Activated B cell treated with CpG ODN at 0.5 μM for 24 hours (primary cell): ENCODE data around the gene HLA-DOA. TPM values are rescaled to one million over a fixed set of nuclear protein-coding genes. Genes with fewer than 3 reads are reported as not detected.

Experiments used
- ATAC-seq: fragments of 200-7000 bp; cut with Tn5 transposase; one replicate; pipeline ENCODE4 v1.10.0; 2021; ENCODE audit warnings: low read depth, mild to moderate bottlenecking, moderate library complexity
- CTCF ChIA-PET: fragments of 350-600 bp; sonication (Branson Sonifier 250); formaldehyde crosslinking; loops from one replicate; lab custom pipeline; 2021; ENCODE audit warnings: antibody characterized with exemption; lab: Charles Lee
- POLR2A ChIA-PET: fragments of 350-600 bp; sonication (Branson Sonifier 250); formaldehyde crosslinking; loops from one replicate; lab custom pipeline; 2021; ENCODE audit warnings: antibody characterized with exemption; lab: Charles Lee
- DNase-seq: peaks from one replicate; pipeline ENCODE4 v3.0.0; 2022
- H3K27ac Mint-ChIP-seq: one replicate; pipeline ENCODE4 v1.8.0; 2020; ENCODE audit warnings: mixed read lengths
- H3K27me3 Mint-ChIP-seq: one replicate; pipeline ENCODE4 v1.8.0; 2021; ENCODE audit warnings: mixed read lengths
- H3K36me3 Mint-ChIP-seq: one replicate; pipeline ENCODE4 v1.8.0; 2021; ENCODE audit warnings: low read depth, mixed read lengths
- H3K4me1 Mint-ChIP-seq: one replicate; pipeline ENCODE4 v1.8.0; 2021; ENCODE audit warnings: mixed read lengths
- H3K4me3 Mint-ChIP-seq: one replicate; pipeline ENCODE4 v1.8.0; 2020; ENCODE audit warnings: mild to moderate bottlenecking, mixed read lengths
- H3K9me3 Mint-ChIP-seq: one replicate; pipeline ENCODE4 v1.8.0; 2020; ENCODE audit warnings: mixed read lengths
- intact Hi-C: fragments of 100-400 bp; cut with micrococcal nuclease; formaldehyde crosslinking; loops from one replicate; pipeline ENCODE4 v1.15.1; 2024
- total RNA-seq: library from RNA; stranded (reverse); gene quantifications from 2 replicates; pipeline ENCODE4 v1.2.3, GENCODE V29; 2022
- TF ChIP-seq, protein P1 (sequence below): fragments of 200-600 bp; IDR thresholded peaks from one replicate; pipeline ENCODE4 v1.8.0; 2022; ENCODE audit warnings: antibody characterized with exemption, mild to moderate bottlenecking

HLA-DOA gene
- total RNA-seq, 1 donor from 2014 or later = 167 TPM

DNA sequence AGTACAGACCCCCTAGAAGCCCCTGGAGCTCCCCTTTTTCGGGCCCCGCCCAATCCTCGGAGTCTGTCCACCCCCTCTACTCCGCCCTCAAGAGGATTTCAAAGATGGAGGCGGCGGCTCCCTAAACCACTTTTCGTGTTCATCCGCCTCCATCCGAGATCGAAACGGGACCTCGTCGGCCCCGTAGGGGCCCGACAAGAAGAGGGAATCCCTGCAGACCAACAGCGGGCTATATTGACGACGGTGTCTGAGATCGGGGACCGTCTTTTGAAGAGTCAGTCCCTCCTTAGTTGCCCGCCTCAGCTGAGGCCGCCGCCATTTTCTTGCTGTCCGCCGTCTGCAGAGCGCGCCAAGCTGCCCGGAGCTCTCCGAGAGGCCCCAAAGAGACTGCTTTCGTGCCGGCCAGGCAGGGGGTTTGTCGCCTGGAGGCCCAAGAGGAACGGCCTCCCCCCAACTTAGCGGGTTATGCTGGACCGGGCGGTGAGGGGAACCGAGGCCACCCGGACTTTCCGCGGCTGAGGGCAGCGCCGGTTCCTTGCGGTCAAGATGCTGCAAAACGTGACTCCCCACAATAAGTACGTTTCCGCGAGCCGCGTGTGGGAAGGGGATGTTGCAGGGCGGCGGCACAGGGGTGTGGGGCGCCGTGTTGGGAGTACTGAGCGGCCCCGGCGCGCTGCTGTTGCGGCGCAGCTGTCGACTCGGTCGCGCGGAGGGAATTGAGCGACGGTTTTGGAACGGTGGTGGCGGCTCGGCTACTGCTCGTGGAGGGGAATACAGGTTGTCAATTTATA lies 36.8 kb downstream of the HLA-DOA start:
- ATAC-seq (no peak), DNase-seq (peak; percentile 57)
- Mint-ChIP-seq H3K36me3 (peaks cover 82% of the 10 kb centered on the region), H3K27ac (peak overlapping the region; percentile 99), H3K4me3 (peak overlapping the region; percentile 91), H3K4me1 (peaks cover 44% of the 10 kb centered on the region), H3K9me3 (no peaks in the 10 kb centered on the region), H3K27me3 (no peaks in the 10 kb centered on the region)
- intact Hi-C loops = loop anchor here (1.0 to 10.0 kb wide), 9 partner anchors 12 to 538 kb away; partner anchors contain the start of genes HLA-DOA, HLA-DQB1, HLA-DRA and TAP2
- TF ChIP-seq, protein P1, sequence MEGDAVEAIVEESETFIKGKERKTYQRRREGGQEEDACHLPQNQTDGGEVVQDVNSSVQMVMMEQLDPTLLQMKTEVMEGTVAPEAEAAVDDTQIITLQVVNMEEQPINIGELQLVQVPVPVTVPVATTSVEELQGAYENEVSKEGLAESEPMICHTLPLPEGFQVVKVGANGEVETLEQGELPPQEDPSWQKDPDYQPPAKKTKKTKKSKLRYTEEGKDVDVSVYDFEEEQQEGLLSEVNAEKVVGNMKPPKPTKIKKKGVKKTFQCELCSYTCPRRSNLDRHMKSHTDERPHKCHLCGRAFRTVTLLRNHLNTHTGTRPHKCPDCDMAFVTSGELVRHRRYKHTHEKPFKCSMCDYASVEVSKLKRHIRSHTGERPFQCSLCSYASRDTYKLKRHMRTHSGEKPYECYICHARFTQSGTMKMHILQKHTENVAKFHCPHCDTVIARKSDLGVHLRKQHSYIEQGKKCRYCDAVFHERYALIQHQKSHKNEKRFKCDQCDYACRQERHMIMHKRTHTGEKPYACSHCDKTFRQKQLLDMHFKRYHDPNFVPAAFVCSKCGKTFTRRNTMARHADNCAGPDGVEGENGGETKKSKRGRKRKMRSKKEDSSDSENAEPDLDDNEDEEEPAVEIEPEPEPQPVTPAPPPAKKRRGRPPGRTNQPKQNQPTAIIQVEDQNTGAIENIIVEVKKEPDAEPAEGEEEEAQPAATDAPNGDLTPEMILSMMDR = no peak
- CTCF ChIA-PET = interaction anchor here (0.9 to 11.4 kb wide), 15 partner anchors 10 to 134 kb away, joined by 3 to 151 read pairs (median 6); partner anchors contain the start of genes HLA-DMA, HLA-DMB, PSMB9 and TAP1
- POLR2A ChIA-PET = interaction anchor here (0.5 to 14.0 kb wide), 81 partner anchors 12 to 1698 kb away, joined by 3 to 1150 read pairs (median 7); partner anchors contain the start of genes ATF6B, B3GALT4, CUTA and DXO

DNA sequence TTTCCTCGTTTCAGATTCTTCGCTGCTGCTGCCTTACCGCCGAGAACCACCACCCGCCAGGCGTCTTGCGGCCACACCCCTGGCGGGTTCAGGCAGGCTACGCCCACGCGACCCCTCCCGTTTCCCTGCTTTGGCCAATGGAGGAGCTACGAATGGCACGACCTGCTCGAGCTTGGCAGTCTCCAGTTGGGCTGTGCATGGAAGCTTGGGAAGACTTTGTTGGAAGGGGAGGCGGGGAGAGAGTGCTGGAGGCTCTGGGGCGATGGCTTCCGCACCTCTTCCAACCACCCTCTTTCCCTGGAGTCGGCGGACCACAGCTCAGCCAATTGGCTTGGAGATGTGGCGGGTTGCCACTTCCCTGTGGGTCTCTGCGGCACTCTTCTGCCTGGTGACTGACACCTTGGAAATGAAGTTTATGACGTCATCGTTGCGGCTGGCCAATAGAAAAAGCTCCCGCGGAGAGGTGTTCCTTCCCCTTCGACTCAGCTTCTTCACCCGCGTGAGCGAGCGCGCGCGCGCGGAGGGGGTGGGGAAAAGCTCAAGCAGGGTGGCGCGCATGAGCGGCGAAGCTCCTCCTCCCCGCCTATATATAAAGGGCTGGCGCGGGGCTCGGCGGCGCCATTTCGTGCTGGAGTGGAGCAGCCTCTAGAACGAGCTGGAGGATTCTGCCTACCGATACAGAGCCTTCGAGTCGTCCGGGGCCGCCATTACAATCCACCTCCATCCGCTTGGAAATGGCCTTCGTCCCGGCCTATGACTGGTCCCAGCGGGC lies 37.6 kb downstream of the HLA-DOA start:
- Mint-ChIP-seq H3K27ac (peak overlapping the region; percentile 99), H3K36me3 (peaks cover 74% of the 10 kb centered on the region), H3K27me3 (no peaks in the 10 kb centered on the region), H3K4me1 (peaks cover 44% of the 10 kb centered on the region), H3K4me3 (peak overlapping the region; percentile 91), H3K9me3 (no peaks in the 10 kb centered on the region)
- TF ChIP-seq, protein P1 = no peak
- ChIA-PET CTCF (interaction anchor here (0.6 to 11.4 kb wide), 16 partner anchors 9 to 134 kb away, joined by 3 to 151 read pairs (median 5); partner anchors contain the start of genes HLA-DMA, HLA-DMB, PSMB9 and TAP1), POLR2A (interaction anchor here (0.5 to 14.0 kb wide), 91 partner anchors 13 to 1698 kb away, joined by 3 to 1150 read pairs (median 6); partner anchors contain the start of genes ATF6B, B3GALT4, BAG6 and COL11A2)
- intact Hi-C loops = loop anchor here (1.0 to 10.0 kb wide), 10 partner anchors 37 to 777 kb away; partner anchors contain the start of genes CUTA, HLA-DOA, HLA-DQB1 and HLA-DRA
- peak; percentile 47 for ATAC-seq
- peak; percentile 99 for DNase-seq

DNA sequence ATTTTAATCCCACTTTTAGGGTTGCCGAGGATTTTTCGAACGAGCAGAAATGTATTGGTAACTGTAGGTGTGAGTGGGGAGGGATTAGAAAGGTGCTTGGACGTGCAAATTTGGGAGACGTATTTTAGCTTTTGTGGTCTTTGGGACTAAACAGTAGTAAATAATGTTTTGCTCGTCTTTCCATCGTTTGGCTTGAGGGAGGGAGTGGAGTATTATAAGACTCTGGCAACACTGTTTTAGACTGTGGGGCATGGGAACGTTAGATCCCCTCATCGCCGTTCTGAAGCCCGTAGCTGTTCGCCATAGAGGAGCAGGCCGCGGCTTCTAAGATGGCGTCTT lies 38.2 kb downstream of the HLA-DOA start:
- TF ChIP-seq, protein P1 = no peak
- Mint-ChIP-seq H3K4me3 (peak overlapping the region; percentile 91), H3K27me3 (no peaks in the 10 kb centered on the region), H3K4me1 (peaks cover 44% of the 10 kb centered on the region), H3K9me3 (no peaks in the 10 kb centered on the region), H3K36me3 (peaks cover 69% of the 10 kb centered on the region), H3K27ac (peak overlapping the region; percentile 99)
- DNase-seq (no peak), ATAC-seq (no peak)
- intact Hi-C loops = loop anchor here (1.0 to 10.0 kb wide), 7 partner anchors 127 to 776 kb away; partner anchors contain the start of genes CUTA, HLA-DQB1, HLA-DRA and PSMB8
- ChIA-PET POLR2A (interaction anchor here (0.5 to 14.0 kb wide), 68 partner anchors 14 to 1411 kb away, joined by 3 to 1150 read pairs (median 10); partner anchors contain the start of genes B3GALT4, BAG6, COL11A2 and CUTA), CTCF (interaction anchor here (0.8 to 11.4 kb wide), 13 partner anchors 8 to 133 kb away, joined by 3 to 151 read pairs (median 6); partner anchors contain the start of genes HLA-DMA, HLA-DMB and TAP2)

DNA sequence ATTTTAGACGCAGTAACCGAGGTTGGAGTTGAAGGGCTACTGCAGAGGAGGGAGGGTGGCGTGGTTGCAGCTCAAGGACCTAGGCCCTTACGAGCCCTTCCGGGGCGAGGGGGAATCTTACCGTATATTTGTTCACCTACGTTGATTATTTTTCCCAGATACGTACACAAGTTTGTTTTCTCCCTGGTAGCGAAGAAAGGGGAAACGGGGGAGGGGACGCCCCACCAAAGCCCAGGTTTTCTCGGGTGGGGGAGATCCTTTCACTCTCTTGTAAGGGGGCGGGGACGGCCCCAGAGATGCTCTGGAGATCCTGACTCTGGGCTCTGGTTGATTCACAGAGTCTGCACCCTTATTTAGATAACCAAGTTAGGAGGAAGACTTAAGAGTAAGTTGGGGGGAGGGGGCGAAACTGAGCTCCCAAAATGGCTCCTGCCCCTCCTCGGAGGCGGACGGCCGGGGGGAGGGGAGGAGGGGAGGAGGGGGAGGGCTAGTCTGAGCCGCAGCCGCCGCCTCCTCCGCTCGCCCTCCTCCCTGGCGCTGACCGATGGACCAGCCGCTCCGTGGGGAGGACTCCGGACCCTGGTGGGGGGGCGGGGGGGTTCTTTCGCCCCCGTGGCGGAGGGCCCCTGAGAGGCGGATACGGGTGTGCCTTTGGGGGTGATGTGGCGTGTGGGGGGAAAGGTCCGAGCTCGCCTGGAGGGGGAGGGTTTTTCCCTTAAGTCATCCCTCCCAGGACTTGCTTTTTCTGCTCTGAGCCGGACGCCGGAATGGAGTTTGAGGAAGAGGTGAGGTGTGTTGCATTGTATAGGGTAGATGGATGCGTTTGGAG lies 38.8 kb downstream of the HLA-DOA start:
- peak overlapping the region; percentile 91 for H3K4me3 Mint-ChIP-seq
- no peaks in the 10 kb centered on the region for H3K9me3 Mint-ChIP-seq
- peak; percentile 5 for ATAC-seq
- peaks cover 63% of the 10 kb centered on the region for H3K36me3 Mint-ChIP-seq
- intact Hi-C loops = loop anchor here (1.0 to 10.0 kb wide), 7 partner anchors 126 to 776 kb away; partner anchors contain the start of genes CUTA, HLA-DQB1, HLA-DRA and PSMB8
- DNase-seq = peak; percentile 71
- H3K4me1 Mint-ChIP-seq = peaks cover 43% of the 10 kb centered on the region
- TF ChIP-seq, protein P1 = no peak
- POLR2A ChIA-PET = interaction anchor here (0.6 to 14.0 kb wide), 54 partner anchors 14 to 780 kb away, joined by 3 to 1150 read pairs (median 12); partner anchors contain the start of genes B3GALT4, CUTA, GPSM3 and HLA-DMA
- peak overlapping the region; percentile 99 for H3K27ac Mint-ChIP-seq
- no peaks in the 10 kb centered on the region for H3K27me3 Mint-ChIP-seq
- CTCF ChIA-PET = interaction anchor here (1.3 to 11.4 kb wide), 7 partner anchors 8 to 87 kb away, joined by 3 to 151 read pairs (median 25); partner anchors contain the start of genes HLA-DMA and HLA-DMB
